Keratinocyte (primary cell): Measurements from ENCODE around the gene IL1A. TPM values are rescaled to one million over a fixed set of nuclear protein-coding genes. Genes with fewer than 3 reads are reported as not detected.

Experiments used
- DNase-seq: peaks from one replicate; pipeline ENCODE4 v3.0.0-alpha.2; 2011; ENCODE audit warnings: low read depth, missing footprints, low spot score
- FAIRE-seq: peaks from 2 replicates; lab custom pipeline; 2011; peaks lifted over from hg19 to GRCh38; lab: Jason Lieb, UNC
- H2AFZ ChIP-seq: 2 replicates; pipeline ENCODE4 v1.6.0; 2012; ENCODE audit warnings: low read length, control low read depth, inconsistent platforms; ENCODE audit not compliant: control insufficient read depth
- H3K27ac ChIP-seq: 2 replicates; pipeline ENCODE4 v1.5.1; 2011; ENCODE audit warnings: low read length; ENCODE audit not compliant: control insufficient read depth, insufficient read depth
- H3K27me3 ChIP-seq: 3 replicates; pipeline ENCODE4 v1.6.0; 2011; ENCODE audit warnings: low read length; ENCODE audit not compliant: control insufficient read depth, insufficient read depth; ENCODE audit errors: extremely low read depth
- H3K36me3 ChIP-seq, 2 experiments: 2 replicates in 1 of 2; 3 replicates in 1 of 2; pipeline ENCODE4 v1.5.1; 2011; ENCODE audit warnings: low read length in 2 of 2, mild to moderate bottlenecking in 1 of 2; ENCODE audit not compliant: control insufficient read depth in 2 of 2, insufficient read depth in 2 of 2; ENCODE audit errors: extremely low read depth in 1 of 2
- H3K4me1 ChIP-seq: 3 replicates; pipeline ENCODE4 v1.5.1; 2011; ENCODE audit warnings: low read length; ENCODE audit not compliant: control insufficient read depth, insufficient read depth; ENCODE audit errors: extremely low read depth
- H3K4me2 ChIP-seq: 3 replicates; pipeline ENCODE4 v1.6.0; 2011; ENCODE audit warnings: low read depth, low read length; ENCODE audit not compliant: control insufficient read depth, insufficient read depth; ENCODE audit errors: extremely low read depth
- H3K4me3 ChIP-seq, 3 experiments: fragments of 200-600 bp in 1 of 3; sonication (generic) in 1 of 3; 2 replicates in 2 of 3; 3 replicates in 1 of 3; pipeline ENCODE4 v1.5.1; 2011 to 2016; ENCODE audit warnings: low read length in 3 of 3, mild to moderate bottlenecking in 3 of 3, control low read depth in 2 of 3, inconsistent platforms in 1 of 3, low read depth in 1 of 3, mixed read lengths in 1 of 3, mixed run types in 1 of 3, moderate library complexity in 1 of 3; ENCODE audit not compliant: control insufficient read depth in 2 of 3, insufficient read depth in 2 of 3; ENCODE audit errors: extremely low read depth in 1 of 3
- H3K79me2 ChIP-seq: 2 replicates; pipeline ENCODE4 v1.6.0; 2012; ENCODE audit warnings: low read length; ENCODE audit not compliant: control insufficient read depth, insufficient read depth
- H3K9ac ChIP-seq: 3 replicates; pipeline ENCODE4 v1.6.0; 2011; ENCODE audit warnings: low read length; ENCODE audit not compliant: control insufficient read depth, insufficient read depth; ENCODE audit errors: extremely low read depth
- H3K9me1 ChIP-seq: 3 replicates; pipeline ENCODE4 v1.6.0; 2011; ENCODE audit warnings: low read length; ENCODE audit not compliant: control insufficient read depth, insufficient read depth; ENCODE audit errors: extremely low read depth
- H3K9me3 ChIP-seq: 2 replicates; pipeline ENCODE4 v1.5.1; 2012; ENCODE audit warnings: low read depth, low read length; ENCODE audit not compliant: control insufficient read depth
- H4K20me1 ChIP-seq: 3 replicates; pipeline ENCODE4 v1.6.0; 2011; ENCODE audit warnings: low read length; ENCODE audit not compliant: control insufficient read depth, insufficient read depth; ENCODE audit errors: extremely low read depth
- EZH2 ChIP-seq: IDR thresholded peaks from one replicate; pipeline ENCODE4 v1.6.1; 2012; ENCODE audit warnings: inconsistent platforms, mild to moderate bottlenecking, low read length, moderate library complexity
- dilution Hi-C: fragments of 300-500 bp; cut with MboI; formaldehyde crosslinking; loops from one replicate; pipeline ENCODE4 v1.7.0; 2020; ENCODE audit warnings: low sequenced_read_pairs; ENCODE audit not compliant: extremely low pct_ligation_motif_present
- polyA plus RNA-seq, 5 experiments: library from polyadenylated mRNA; depleted of rRNA in 3 of 5; stranded (reverse) in 3 of 5; stranded (forward) in 1 of 5; unstranded in 1 of 5; fragments of >200 nt; gene quantifications; 1 replicate in 1 of 5; 2 replicates in 3 of 5; 3 replicates in 1 of 5; pipeline versions ENCODE4 v1.2.1 to v1.2.3, GENCODE V29; 2011 to 2012; ENCODE audit warnings: missing spikeins in 2 of 5, low read depth in 1 of 5, low replicate concordance in 1 of 5
- TF ChIP-seq, protein P1 (sequence below), 3 experiments: IDR thresholded peaks in 1 of 3; conservative IDR thresholded peaks in 1 of 3; optimal IDR thresholded peaks in 1 of 3; 2 replicates in 2 of 3; 3 replicates in 1 of 3; pipeline versions ENCODE3 to v1.5.1; 2011; ENCODE audit warnings: low read length in 3 of 3, mild to moderate bottlenecking in 3 of 3, moderate library complexity in 2 of 3, control low read depth in 1 of 3, inconsistent platforms in 1 of 3; ENCODE audit not compliant: insufficient read depth in 2 of 3; ENCODE audit errors: extremely low read depth in 1 of 3

Gene IL1A
- polyA plus RNA-seq, 1 donor (not counting 4 experiments of a cell fraction or from before 2014, with no cell fraction given) = 269 TPM

- H3K79me2 ChIP-seq = peaks cover 6% of the 10 kb centered on the region
- no peak for TF ChIP-seq EZH2
- TF ChIP-seq, protein P1, sequence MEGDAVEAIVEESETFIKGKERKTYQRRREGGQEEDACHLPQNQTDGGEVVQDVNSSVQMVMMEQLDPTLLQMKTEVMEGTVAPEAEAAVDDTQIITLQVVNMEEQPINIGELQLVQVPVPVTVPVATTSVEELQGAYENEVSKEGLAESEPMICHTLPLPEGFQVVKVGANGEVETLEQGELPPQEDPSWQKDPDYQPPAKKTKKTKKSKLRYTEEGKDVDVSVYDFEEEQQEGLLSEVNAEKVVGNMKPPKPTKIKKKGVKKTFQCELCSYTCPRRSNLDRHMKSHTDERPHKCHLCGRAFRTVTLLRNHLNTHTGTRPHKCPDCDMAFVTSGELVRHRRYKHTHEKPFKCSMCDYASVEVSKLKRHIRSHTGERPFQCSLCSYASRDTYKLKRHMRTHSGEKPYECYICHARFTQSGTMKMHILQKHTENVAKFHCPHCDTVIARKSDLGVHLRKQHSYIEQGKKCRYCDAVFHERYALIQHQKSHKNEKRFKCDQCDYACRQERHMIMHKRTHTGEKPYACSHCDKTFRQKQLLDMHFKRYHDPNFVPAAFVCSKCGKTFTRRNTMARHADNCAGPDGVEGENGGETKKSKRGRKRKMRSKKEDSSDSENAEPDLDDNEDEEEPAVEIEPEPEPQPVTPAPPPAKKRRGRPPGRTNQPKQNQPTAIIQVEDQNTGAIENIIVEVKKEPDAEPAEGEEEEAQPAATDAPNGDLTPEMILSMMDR (optimal IDR thresholded peaks at IDR 0.05 in 1 of 3, IDR thresholded peaks at IDR 0.05 in 1 of 3, conservative IDR thresholded peaks at IDR 0.05 in 1 of 3; ENCODE audit: extremely low read depth in 1 of 3, insufficient read depth in 2 of 3, low read length in 3 of 3) = no peak
- H3K4me2 ChIP-seq = no peak overlapping the region
- dilution Hi-C loops = no loop called here
- no peak overlapping the region for H3K4me3 ChIP-seq
- H3K9me1 ChIP-seq = no peaks in the 10 kb centered on the region
- peaks cover 22% of the 10 kb centered on the region for H3K4me1 ChIP-seq
- H2AFZ ChIP-seq = no peak overlapping the region
- no peaks in the 10 kb centered on the region for H3K9me3 ChIP-seq
- DNase-seq (no peak), FAIRE-seq (no peak)
- no peaks in the 10 kb centered on the region for H4K20me1 ChIP-seq
- H3K27ac ChIP-seq = no peak overlapping the region
- peaks cover 25 to 38% of the 10 kb centered on the region in 2 experiments for H3K36me3 ChIP-seq
- no peaks in the 10 kb centered on the region for H3K27me3 ChIP-seq
- H3K9ac ChIP-seq = no peak overlapping the region
Measured at GRCh38 chr2:112828251-112828691, 44.0 kb upstream of the IL1A start.

- no peaks in the 10 kb centered on the region for H3K9me1 ChIP-seq
- H3K36me3 ChIP-seq = peaks cover 20 to 33% of the 10 kb centered on the region in 2 experiments
- no peak overlapping the region for H3K4me3 ChIP-seq
- DNase-seq (no peak), FAIRE-seq (no peak)
- no peaks in the 10 kb centered on the region for H3K9me3 ChIP-seq
- dilution Hi-C loops = no loop called here
- H3K4me1 ChIP-seq = peaks cover 16% of the 10 kb centered on the region
- no peak overlapping the region for H3K27ac ChIP-seq
- H3K4me2 ChIP-seq = no peak overlapping the region
- TF ChIP-seq EZH2 = no peak
- TF ChIP-seq, protein P1 (optimal IDR thresholded peaks at IDR 0.05 in 1 of 3, IDR thresholded peaks at IDR 0.05 in 1 of 3, conservative IDR thresholded peaks at IDR 0.05 in 1 of 3; ENCODE audit: extremely low read depth in 1 of 3, insufficient read depth in 2 of 3, low read length in 3 of 3) = no peak
- H4K20me1 ChIP-seq = no peaks in the 10 kb centered on the region
- no peak overlapping the region for H3K9ac ChIP-seq
- H3K27me3 ChIP-seq = no peaks in the 10 kb centered on the region
- H3K79me2 ChIP-seq = peaks cover 1% of the 10 kb centered on the region
- no peak overlapping the region for H2AFZ ChIP-seq
Measured at GRCh38 chr2:112827604-112828185, 43.4 kb upstream of the IL1A start.
